ENCODE data around the gene TMEM140. TPM values are rescaled to one million over a fixed set of nuclear protein-coding genes. Genes with fewer than 3 reads are reported as not detected.

Gene TMEM140
- total and polyA plus RNA-seq, 9 of the 15 experiments (the other 6 are each of a cell fraction or from before 2014, with no cell fraction given): 0.03 to 0.82 (median 0.23) TPM

GRCh38 chr7:135162382-135163001 is 14.6 kb downstream of the TMEM140 start (continued):
- no peak for TF ChIP-seq ZNF592 (IDR thresholded peaks at IDR 0.05)
- TF ChIP-seq U2AF1 (optimal IDR thresholded peaks at IDR 0.05; ENCODE audit: low read depth, low read length): no peak
- TF ChIP-seq IFI16 (CRISPR knock-in tag; IDR thresholded peaks at IDR 0.05): no peak
- no peak for TF ChIP-seq THRA (IDR thresholded peaks at IDR 0.05)
- no peak for TF ChIP-seq HNRNPUL1 (IDR thresholded peaks at IDR 0.05; ENCODE audit: low read length)
- no peak for TF ChIP-seq ZNF224 (CRISPR knock-in tag; IDR thresholded peaks at IDR 0.05)
- TF ChIP-seq DMBX1 (CRISPR knock-in tag; IDR thresholded peaks at IDR 0.05; ENCODE audit: borderline replicate concordance): no peak
- no peak for TF ChIP-seq PHB2 (IDR thresholded peaks at IDR 0.05; ENCODE audit: low read depth)
- TF ChIP-seq POLR2H (tag; IDR thresholded peaks at IDR 0.05; ENCODE audit: low read depth): 0 out of 2 replicates have a peak, but pooled peaks have one; percentile 57
- no peak for TF ChIP-seq MLX (CRISPR knock-in tag; conservative IDR thresholded peaks at IDR 0.05)
- TF ChIP-seq RCOR1 (IDR thresholded peaks at IDR 0.05; ENCODE audit: borderline replicate concordance in 1 of 2, low read depth in 2 of 2, low read length in 2 of 2): no peak
- TF ChIP-seq ZNF766 (CRISPR knock-in tag; conservative IDR thresholded peaks at IDR 0.05): peak; percentile 81
- no peak for TF ChIP-seq HES1 (IDR thresholded peaks at IDR 0.05; ENCODE audit: low read depth)
- TF ChIP-seq SP2 (IDR thresholded peaks at IDR 0.05; ENCODE audit: extremely low read depth, low read depth, low read length, poor library complexity, severe bottlenecking): no peak
- no peak for TF ChIP-seq VEZF1 (CRISPR knock-in tag; IDR thresholded peaks at IDR 0.05)
- no peak for TF ChIP-seq DDX20 (tag; IDR thresholded peaks at IDR 0.05; ENCODE audit: low read depth)

All from K562 (cell line).